IMR-90 (cell line): ENCODE results near the gene DUSP10. TPM values are rescaled to one million over a fixed set of nuclear protein-coding genes. Genes with fewer than 3 reads are reported as not detected.
A peak's percentile ranks its signal among the peaks of the same experiment; 100 is the strongest.

Experiments
- ATAC-seq: fragments of 200-7000 bp; cut with Tn5 transposase; 2 replicates; pipeline ENCODE4 v1.9.1; 2020; ENCODE audit warnings: low read depth, mild to moderate bottlenecking, moderate library complexity
- BruUV-seq: library from RNA; stranded (reverse); fragments of 400-500 nt; replicated peaks from 2 replicates; lab custom pipeline; 2021; lab: Mats Ljungman, UMichigan
- CTCF ChIA-PET: fragments of 300-600 bp; formaldehyde crosslinking; extraction: SDS; loops from one replicate; lab custom pipeline; 2021; ENCODE audit warnings: antibody characterized with exemption; lab: Yijun Ruan, JAX
- POLR2A ChIA-PET: fragments of 300-600 bp; sonication (Branson Sonifier 250); formaldehyde crosslinking; loops from one replicate; lab custom pipeline; 2022; ENCODE audit warnings: antibody characterized with exemption; ENCODE audit not compliant: unreplicated experiment; lab: Charles Lee
- DNase-seq: peaks from one replicate; pipeline ENCODE4 v3.0.0; 2013
- H2AFZ ChIP-seq: replicated peaks from 2 replicates; pipeline ENCODE3; 2013; ENCODE audit warnings: low read length, mild to moderate bottlenecking; ENCODE audit not compliant: poor library complexity
- H2AK5ac ChIP-seq: 2 replicates; pipeline ENCODE4 v1.6.1; 2013; ENCODE audit warnings: low read depth, low read length, inconsistent platforms
- H2AK9ac ChIP-seq: replicated peaks from 2 replicates; pipeline ENCODE3; 2013; ENCODE audit warnings: mild to moderate bottlenecking, low read depth, low read length, moderate library complexity; ENCODE audit not compliant: poor library complexity
- H2BK120ac ChIP-seq: 2 replicates; pipeline ENCODE4 v1.6.1; 2013; ENCODE audit warnings: low read depth, low read length, inconsistent platforms
- H2BK15ac ChIP-seq: 3 replicates; pipeline ENCODE4 v1.6.1; 2013; ENCODE audit warnings: low read depth, low read length, inconsistent platforms
- H2BK20ac ChIP-seq: 2 replicates; pipeline ENCODE4 v1.6.1; 2013; ENCODE audit warnings: low read depth, mild to moderate bottlenecking, inconsistent platforms, low read length, moderate library complexity
- H2BK5ac ChIP-seq: 2 replicates; pipeline ENCODE4 v1.6.1; 2013; ENCODE audit warnings: mild to moderate bottlenecking, low read depth, low read length, inconsistent platforms; ENCODE audit not compliant: poor library complexity, severe bottlenecking
- H3K14ac ChIP-seq: replicated peaks from 2 replicates; pipeline ENCODE4 v1.6.1; 2013; ENCODE audit warnings: low read depth, low read length, inconsistent platforms
- H3K18ac ChIP-seq: 2 replicates; pipeline ENCODE4 v1.6.1; 2013; ENCODE audit warnings: low read depth, low read length, control low read depth
- H3K23ac ChIP-seq: 2 replicates; pipeline ENCODE4 v1.6.1; 2013; ENCODE audit warnings: low read depth, low read length, inconsistent platforms
- H3K27ac ChIP-seq: 2 replicates; pipeline ENCODE4 v1.5.1; 2013; ENCODE audit warnings: mild to moderate bottlenecking, control low read depth, low read length; ENCODE audit not compliant: insufficient read depth
- H3K27me3 ChIP-seq: 2 replicates; pipeline ENCODE4 v1.6.1; 2013; ENCODE audit warnings: low read length; ENCODE audit not compliant: control insufficient read depth, insufficient read depth
- H3K36me3 ChIP-seq: 2 replicates; pipeline ENCODE4 v1.6.1; 2013; ENCODE audit warnings: low read length, mixed read lengths; ENCODE audit not compliant: control insufficient read depth, insufficient read depth
- H3K4ac ChIP-seq: 2 replicates; pipeline ENCODE4 v1.6.1; 2013; ENCODE audit warnings: low read depth, low read length, inconsistent platforms
- H3K4me1 ChIP-seq: 2 replicates; pipeline ENCODE4 v1.6.1; 2013; ENCODE audit warnings: low read length, mixed read lengths; ENCODE audit not compliant: control insufficient read depth, insufficient read depth
- H3K4me2 ChIP-seq: 2 replicates; pipeline ENCODE4 v1.6.1; 2013; ENCODE audit warnings: low read depth, mild to moderate bottlenecking, control low read depth, low read length, moderate library complexity
- H3K4me3 ChIP-seq: 2 replicates; pipeline ENCODE4 v1.5.1; 2013; ENCODE audit warnings: low read depth, mild to moderate bottlenecking, control low read depth, low read length, moderate library complexity; ENCODE audit not compliant: insufficient read depth
- H3K56ac ChIP-seq: 2 replicates; pipeline ENCODE4 v1.6.1; 2013; ENCODE audit warnings: low read length, inconsistent platforms; ENCODE audit not compliant: insufficient read depth; ENCODE audit errors: extremely low read depth
- H3K79me1 ChIP-seq, 2 experiments: 2 replicates each; pipeline ENCODE4 v1.6.1; 2013; ENCODE audit warnings: low read length in 2 of 2, inconsistent platforms in 1 of 2, low read depth in 1 of 2
- H3K9ac ChIP-seq: 2 replicates; pipeline ENCODE4 v1.6.1; 2013; ENCODE audit warnings: low read depth, low read length, control low read depth
- H3K9me1 ChIP-seq: 2 replicates; pipeline ENCODE4 v1.6.1; 2013; ENCODE audit warnings: low read length, inconsistent platforms; ENCODE audit not compliant: insufficient read depth
- H3K9me3 ChIP-seq: 2 replicates; pipeline ENCODE4 v1.6.1; 2013; ENCODE audit warnings: low read length; ENCODE audit not compliant: control insufficient read depth, insufficient read depth
- H4K20me1 ChIP-seq: 2 replicates; pipeline ENCODE4 v1.6.1; 2013; ENCODE audit warnings: low read length, inconsistent platforms; ENCODE audit not compliant: insufficient read depth
- H4K5ac ChIP-seq: 2 replicates; pipeline ENCODE4 v1.6.1; 2013; ENCODE audit warnings: mild to moderate bottlenecking, low read depth, low read length, control low read depth
- H4K8ac ChIP-seq, 2 experiments: 2 replicates each; pipeline ENCODE4 v1.6.1; 2013; ENCODE audit warnings: low read depth in 2 of 2, low read length in 2 of 2, control low read depth in 1 of 2, inconsistent platforms in 1 of 2
- H4K91ac ChIP-seq: 2 replicates; pipeline ENCODE4 v1.6.1; 2013; ENCODE audit warnings: low read depth, low read length, inconsistent platforms; ENCODE audit not compliant: insufficient read depth
- CEBPB ChIP-seq: IDR thresholded peaks from 2 replicates; pipeline ENCODE4 v1.6.1; 2012; ENCODE audit warnings: low read depth, low read length, improper control_type of control experiment
- ELK1 ChIP-seq: fragments of 150-350 bp; IDR thresholded peaks from 2 replicates; pipeline ENCODE4 v1.6.1; 2016; ENCODE audit warnings: low read depth, mild to moderate bottlenecking, low read length, moderate library complexity, borderline replicate concordance
- FOS ChIP-seq: fragments of 150-350 bp; IDR thresholded peaks from 2 replicates; pipeline ENCODE4 v1.6.1; 2016; ENCODE audit warnings: low read depth, low read length
- MAFK ChIP-seq: IDR thresholded peaks from 2 replicates; pipeline ENCODE4 v1.6.1; 2012; ENCODE audit warnings: low read depth, low read length, improper control_type of control experiment
- MXI1 ChIP-seq: IDR thresholded peaks from 2 replicates; pipeline ENCODE4 v1.6.1; 2012; ENCODE audit warnings: low read depth, mild to moderate bottlenecking, low read length, moderate library complexity, borderline replicate concordance
- RAD21 ChIP-seq: IDR thresholded peaks from 2 replicates; pipeline ENCODE4 v1.6.1; 2012; ENCODE audit warnings: low read length, improper control_type of control experiment
- RFX5 ChIP-seq: IDR thresholded peaks from 2 replicates; pipeline ENCODE4 v1.8.0; 2012; ENCODE audit warnings: low read depth, mild to moderate bottlenecking, low read length, moderate library complexity
- SMC3 ChIP-seq: fragments of 150-350 bp; IDR thresholded peaks from 2 replicates; pipeline ENCODE4 v1.6.1; 2016; ENCODE audit warnings: low read depth, mild to moderate bottlenecking, antibody characterized with exemption, low read length, moderate library complexity
- WGBS, 2 experiments: methylation state at CpG; one replicate each; pipeline versions ENCODE4 v1.1.5 to v1.1.7; 2013; ENCODE audit warnings: missing lambda C conversion rate in 2 of 2; ENCODE audit not compliant: insufficient read length in 1 of 2; ENCODE audit errors: extremely low coverage in 2 of 2; 5-methylcytosine and 5-hydroxymethylcytosine counted together
- dilution Hi-C: fragments of 300-500 bp; cut with HindIII; formaldehyde crosslinking; loops from one replicate; pipeline ENCODE4 v1.14.3; 2018; ENCODE audit warnings: low sequenced_read_pairs; ENCODE audit not compliant: unreplicated experiment
- in situ Hi-C: fragments of 300-500 bp; cut with MboI; formaldehyde crosslinking; loops from 3 replicates; pipeline ENCODE4 v1.14.3; 2019; ENCODE audit warnings: low sequenced_read_pairs, inconsistent platforms, mixed read lengths
- intact Hi-C: fragments of 100-400 bp; cut with micrococcal nuclease; formaldehyde crosslinking; loops from 2 replicates; pipeline ENCODE4 v1.10.0; 2022
- polyA plus RNA-seq, 3 experiments: library from polyadenylated mRNA; depleted of rRNA; stranded (reverse); fragments of >200 nt; gene quantifications; 2 replicates each; pipeline ENCODE4 v1.2.3, GENCODE V29; 2012; ENCODE audit warnings: low replicate concordance in 1 of 3
- total RNA-seq: library from RNA; depleted of rRNA; stranded (reverse); fragments of >200 nt; gene quantifications from 2 replicates; pipeline ENCODE4 v1.2.3, GENCODE V29; 2012

The DUSP10 gene
- total and polyA plus RNA-seq, 2 of the 4 experiments (the other 2 are of a cell fraction), result 41.7 to 59.1 TPM

GRCh38 chr1:221717485-221717853 lies 24.4 kb downstream of the DUSP10 start (continued):
- no peak for TF ChIP-seq ELK1
- TF ChIP-seq RFX5, result no peak

- H4K20me1 ChIP-seq, result peaks cover 16% of the 10 kb centered on the region
- no peak overlapping the region for H3K9ac ChIP-seq
- peaks cover 55% of the 10 kb centered on the region for H3K4me1 ChIP-seq
- H2AK9ac ChIP-seq, result peak overlapping the region; percentile 21
- in situ Hi-C loops (no loop called here), intact Hi-C loops (loop anchor here (5.0 kb wide), 4 partner anchors 175 to 840 kb away; partner anchors contain the start of gene HLX), dilution Hi-C loops (no loop called here)
- peak overlapping the region; percentile 88 for H3K18ac ChIP-seq
- ChIA-PET CTCF (no interaction called here), POLR2A (interaction anchor here (0.7 kb wide), 1 partner anchor 18 kb away, joined by 3 read pairs; no protein-coding TSS in a partner anchor)
- peak overlapping the region; percentile 29 for H3K4me2 ChIP-seq
- H2BK120ac ChIP-seq, result peak overlapping the region; percentile 94
- TF ChIP-seq RFX5 (no peak), RAD21 (no peak), FOS (no peak), CEBPB (no peak), MXI1 (no peak), MAFK (no peak), SMC3 (no peak)
- H2BK20ac ChIP-seq, result peak overlapping the region; percentile 90
- peak overlapping the region; percentile 98 for H2BK5ac ChIP-seq
- DNase-seq (no peak), ATAC-seq (no peak)
- H2BK15ac ChIP-seq, result peak overlapping the region; percentile 84
- H3K4ac ChIP-seq, result peak overlapping the region; percentile 94
- no TSS peak for BruUV-seq
- no peaks in the 10 kb centered on the region for H3K27me3 ChIP-seq
- peak overlapping the region; percentile 75 for H4K91ac ChIP-seq
- H4K8ac ChIP-seq, result peak overlapping the region; percentile 61 to 68
- peak overlapping the region; percentile 66; the same call in 1 of the 2 replicates for H3K23ac ChIP-seq
- no peaks in the 10 kb centered on the region for H3K9me3 ChIP-seq
- peak overlapping the region; percentile 90 for H3K14ac ChIP-seq
- peak overlapping the region; percentile 77; the same call in 1 of the 2 replicates for H2AK5ac ChIP-seq
- peaks cover 22% of the 10 kb centered on the region for H3K36me3 ChIP-seq
- peaks cover 28 to 71% of the 10 kb centered on the region in 2 experiments for H3K79me1 ChIP-seq
- peak overlapping the region; percentile 97 for H3K27ac ChIP-seq
- no peak overlapping the region for H3K4me3 ChIP-seq
- no peak overlapping the region for H2AFZ ChIP-seq
- H3K56ac ChIP-seq, result no peak overlapping the region
- H3K9me1 ChIP-seq, result peaks cover 37% of the 10 kb centered on the region
- WGBS, 2 experiments, result 93% methylated on average over 3 of the region's 7 CpGs; no CpG with 5 or more reads in 1 of the 2 experiments
- H4K5ac ChIP-seq, result peak overlapping the region; percentile 77
Observed at GRCh38 chr1:221716713-221717484, 25.0 kb downstream of the DUSP10 start.
